ES-I3 (cell line): ENCODE measurements around the gene CDH23.

Experiments used
- H3K36me3 ChIP-seq: 2 replicates; pipeline ENCODE4 v1.6.1; 2013; ENCODE audit warnings: mild to moderate bottlenecking, low read length, control low read depth, moderate library complexity; ENCODE audit not compliant: insufficient read depth
- H3K4me1 ChIP-seq: 2 replicates; pipeline ENCODE4 v1.6.1; 2013; ENCODE audit warnings: mild to moderate bottlenecking, control low read depth, low read length; ENCODE audit not compliant: insufficient read depth
- H3K9ac ChIP-seq: 2 replicates; pipeline ENCODE4 v1.6.1; 2013; ENCODE audit warnings: low read depth, mild to moderate bottlenecking, low read length, moderate library complexity
- H3K9me3 ChIP-seq: 2 replicates; pipeline ENCODE4 v1.6.1; 2013; ENCODE audit warnings: mild to moderate bottlenecking, low read length, moderate library complexity; ENCODE audit not compliant: control insufficient read depth, insufficient read depth

The CDH23 gene

GRCh38 chr10:71472912-71473311 lies 76.2 kb downstream of the CDH23 start:
- Histone ChIP-seq H3K4me1 (0 out of 2 replicates have a peak, but pooled peaks cover 4% of the 10 kb centered on the region), H3K9me3 (no peaks in the 10 kb centered on the region), H3K9ac (no peak overlapping the region), H3K36me3 (no peaks in the 10 kb centered on the region)

DNA sequence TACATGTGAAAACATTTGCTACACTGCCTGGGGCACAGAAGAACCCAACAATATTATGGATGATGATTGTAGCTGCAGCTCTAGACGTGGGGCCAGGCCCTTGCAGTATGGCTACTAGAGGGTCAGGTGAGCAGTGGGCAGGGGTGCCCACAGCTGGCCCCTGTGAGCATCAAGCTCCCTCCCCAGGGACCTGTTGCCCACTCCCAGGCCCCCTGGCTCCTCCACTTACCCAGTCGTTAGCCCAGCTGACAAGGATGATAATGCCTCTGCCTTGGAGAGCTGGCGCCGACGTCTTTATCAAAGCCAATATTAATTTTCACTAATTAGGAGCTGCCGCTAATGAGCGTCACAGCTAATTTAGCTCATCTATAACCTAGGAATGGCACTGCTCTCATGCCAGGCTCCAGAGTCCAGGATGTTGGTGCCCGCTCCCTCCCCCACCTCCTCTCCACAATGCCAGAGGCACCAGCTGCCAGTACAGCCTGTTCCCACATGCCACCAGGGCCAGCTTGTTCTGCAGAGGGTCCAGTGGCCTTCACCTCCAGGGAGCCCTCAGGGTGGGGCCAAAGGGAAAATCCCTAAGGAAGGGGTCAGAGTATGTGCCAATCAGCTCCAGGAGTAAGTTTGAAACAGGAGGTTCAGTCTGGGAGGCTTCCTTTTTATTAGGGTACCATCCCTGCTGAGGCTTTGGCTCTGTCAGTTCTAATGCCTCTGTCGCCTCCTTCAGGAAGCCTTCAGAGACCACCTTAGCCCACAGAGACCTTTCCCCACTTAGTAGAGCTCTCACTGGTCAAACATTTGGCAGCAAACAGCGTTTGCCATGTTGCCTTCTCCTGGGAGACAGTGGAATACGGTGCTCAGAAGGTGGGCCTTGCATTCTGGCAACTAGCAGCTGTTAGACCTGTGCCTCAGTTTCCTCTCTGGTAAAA lies 77.2 kb downstream of the CDH23 start:
- H3K9ac ChIP-seq: no peak overlapping the region
- 0 out of 2 replicates have a peak, but pooled peaks cover 4% of the 10 kb centered on the region for H3K4me1 ChIP-seq
- no peaks in the 10 kb centered on the region for H3K9me3 ChIP-seq
- no peaks in the 10 kb centered on the region for H3K36me3 ChIP-seq

DNA sequence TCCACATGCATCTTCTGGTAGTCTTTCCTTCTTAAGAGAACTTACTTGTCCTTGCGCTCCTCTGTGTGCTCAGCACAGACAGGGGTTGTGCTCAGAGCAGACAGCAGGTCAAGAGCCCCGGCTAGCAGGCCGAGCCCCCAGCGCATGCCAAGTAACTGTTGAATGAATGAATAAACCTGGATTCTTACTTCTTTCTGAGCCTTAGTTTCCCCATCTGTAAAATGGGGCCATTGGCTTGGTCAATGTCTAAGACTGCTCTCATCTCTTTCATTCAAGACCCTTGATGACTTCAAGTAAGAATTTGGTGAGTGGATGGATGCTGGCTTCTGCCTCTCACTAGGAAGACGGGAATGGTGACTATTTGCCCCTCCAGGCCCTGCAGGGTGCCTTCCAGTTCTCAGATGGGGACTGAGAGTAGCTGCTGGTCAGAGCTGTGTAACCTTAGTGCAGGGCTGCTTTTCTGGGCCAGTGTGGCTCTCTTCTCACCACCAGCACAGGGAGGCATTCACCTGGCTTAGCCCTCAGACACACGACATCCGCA lies 78.1 kb downstream of the CDH23 start:
- Histone ChIP-seq H3K9ac (no peak overlapping the region), H3K4me1 (0 out of 2 replicates have a peak, but pooled peaks cover 4% of the 10 kb centered on the region), H3K9me3 (no peaks in the 10 kb centered on the region), H3K36me3 (no peaks in the 10 kb centered on the region)

GRCh38 chr10:71475243-71475871 lies 78.6 kb downstream of the CDH23 start:
- Histone ChIP-seq H3K4me1 (0 out of 2 replicates have a peak, but pooled peaks cover 4% of the 10 kb centered on the region), H3K36me3 (no peaks in the 10 kb centered on the region), H3K9ac (no peak overlapping the region), H3K9me3 (no peaks in the 10 kb centered on the region)

DNA sequence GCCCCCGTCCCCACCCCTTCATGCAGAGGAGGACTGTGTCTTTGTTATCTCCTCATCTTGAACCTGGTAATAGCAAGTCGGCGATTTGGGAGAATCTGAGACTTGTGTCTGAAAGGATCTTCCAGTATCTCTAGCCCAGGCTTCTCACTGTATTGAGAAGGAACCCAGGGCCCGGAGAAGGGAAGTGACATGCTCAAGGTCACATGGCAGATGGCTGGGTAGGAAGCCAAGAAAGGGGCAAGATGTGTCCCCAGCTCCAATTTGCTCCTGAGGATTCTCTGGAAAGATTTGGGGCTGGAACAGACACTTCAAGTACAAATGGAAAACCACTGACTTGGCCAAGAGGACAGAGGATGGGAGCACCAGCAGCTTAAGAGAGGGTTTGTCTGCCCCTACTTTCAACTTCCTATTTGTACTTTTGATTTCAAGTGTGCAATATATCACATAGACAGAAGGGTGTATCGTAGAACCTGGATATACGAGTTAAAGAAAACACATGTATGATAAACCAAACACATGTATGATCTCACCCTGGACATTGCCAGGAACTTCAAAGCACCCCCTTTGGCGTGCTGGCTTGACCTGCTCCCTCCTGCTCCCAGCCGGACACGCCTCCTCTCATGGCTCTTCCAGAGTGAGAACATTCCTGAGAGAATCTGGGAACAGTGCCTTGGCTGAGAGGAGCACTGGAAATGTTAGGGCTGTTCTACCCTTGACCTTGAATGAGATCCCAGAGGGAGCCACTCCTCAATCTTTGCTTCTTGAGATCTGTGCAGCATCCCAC lies 79.7 kb downstream of the CDH23 start:
- Histone ChIP-seq H3K36me3 (no peaks in the 10 kb centered on the region), H3K4me1 (0 out of 2 replicates have a peak, but pooled peaks cover 4% of the 10 kb centered on the region), H3K9me3 (no peaks in the 10 kb centered on the region), H3K9ac (no peak overlapping the region)

DNA sequence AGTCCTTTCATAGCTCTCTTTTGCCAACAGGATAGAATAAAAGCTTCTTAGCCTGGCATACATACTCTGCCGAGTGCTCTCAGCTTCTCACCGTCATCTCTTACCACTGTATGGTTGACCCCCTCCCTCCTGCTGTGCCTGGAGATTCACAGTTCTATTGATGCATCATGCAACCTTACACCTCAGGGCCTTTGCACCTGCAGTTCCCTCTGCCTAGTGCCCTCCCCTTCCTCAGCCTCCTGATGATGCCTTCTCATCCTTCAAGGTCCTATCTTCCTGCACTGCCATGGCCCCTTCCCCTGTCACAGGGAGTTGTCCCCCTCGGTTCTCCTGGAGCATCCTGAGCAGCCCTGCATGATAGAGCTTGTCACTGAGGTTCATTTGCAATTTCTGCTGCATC lies 81.5 kb downstream of the CDH23 start:
- H3K36me3 ChIP-seq: no peaks in the 10 kb centered on the region
- H3K9ac ChIP-seq: no peak overlapping the region
- H3K9me3 ChIP-seq: no peaks in the 10 kb centered on the region
- 0 out of 2 replicates have a peak, but pooled peaks cover 4% of the 10 kb centered on the region for H3K4me1 ChIP-seq

DNA sequence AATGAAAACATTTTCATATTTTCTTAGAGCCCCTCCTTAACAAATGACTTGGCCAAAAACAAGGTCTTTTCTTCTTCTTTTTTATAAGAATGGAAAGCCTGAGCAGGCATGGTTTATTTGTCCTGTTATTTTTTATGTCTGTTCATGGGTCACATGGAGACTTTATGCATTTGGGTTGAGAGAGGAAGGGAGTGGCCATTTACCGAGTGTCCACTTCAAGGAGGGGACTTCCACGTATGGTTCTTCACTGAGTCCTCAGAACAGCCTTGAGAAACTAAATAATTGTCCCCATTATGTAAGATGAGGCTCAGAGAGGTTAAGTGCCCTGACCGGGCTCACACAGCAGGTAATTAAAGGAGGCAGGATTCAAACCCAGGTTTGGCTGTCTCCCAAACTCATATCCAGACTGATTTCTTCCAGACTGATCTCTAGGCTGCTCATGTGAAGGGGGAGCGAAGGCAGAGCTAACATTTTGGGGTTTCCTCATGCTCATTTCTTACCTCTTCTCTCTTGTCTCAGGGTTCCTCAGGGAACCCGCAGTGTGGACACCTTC lies 82.2 kb downstream of the CDH23 start:
- Histone ChIP-seq H3K9ac (no peak overlapping the region), H3K4me1 (0 out of 2 replicates have a peak, but pooled peaks cover 4% of the 10 kb centered on the region), H3K9me3 (no peaks in the 10 kb centered on the region), H3K36me3 (no peaks in the 10 kb centered on the region)

DNA sequence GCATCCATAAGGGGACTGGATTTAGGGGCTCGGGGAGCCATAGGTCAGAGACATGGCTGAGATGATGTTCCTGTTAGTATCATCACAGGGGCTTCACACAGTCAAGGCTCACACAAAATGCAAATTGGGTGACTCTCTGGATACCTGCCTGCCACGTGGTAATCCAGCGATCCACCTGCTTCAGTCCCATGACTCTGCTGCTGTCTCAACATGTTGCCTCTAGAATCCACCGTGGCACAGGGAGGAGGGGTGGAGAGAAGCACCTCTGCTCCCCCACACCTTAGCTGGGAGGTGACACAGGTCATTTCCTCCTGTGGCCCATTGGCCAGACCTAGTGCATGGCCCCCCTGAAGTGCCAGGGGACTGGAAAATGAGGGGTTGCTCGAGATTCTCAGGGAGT lies 83.1 kb downstream of the CDH23 start:
- 0 out of 2 replicates have a peak, but pooled peaks cover 4% of the 10 kb centered on the region for H3K4me1 ChIP-seq
- no peaks in the 10 kb centered on the region for H3K9me3 ChIP-seq
- no peaks in the 10 kb centered on the region for H3K36me3 ChIP-seq
- no peak overlapping the region for H3K9ac ChIP-seq

GRCh38 chr10:71480662-71481061 lies 83.9 kb downstream of the CDH23 start:
- Histone ChIP-seq H3K36me3 (no peaks in the 10 kb centered on the region), H3K4me1 (no peaks in the 10 kb centered on the region), H3K9me3 (no peaks in the 10 kb centered on the region), H3K9ac (no peak overlapping the region)

DNA sequence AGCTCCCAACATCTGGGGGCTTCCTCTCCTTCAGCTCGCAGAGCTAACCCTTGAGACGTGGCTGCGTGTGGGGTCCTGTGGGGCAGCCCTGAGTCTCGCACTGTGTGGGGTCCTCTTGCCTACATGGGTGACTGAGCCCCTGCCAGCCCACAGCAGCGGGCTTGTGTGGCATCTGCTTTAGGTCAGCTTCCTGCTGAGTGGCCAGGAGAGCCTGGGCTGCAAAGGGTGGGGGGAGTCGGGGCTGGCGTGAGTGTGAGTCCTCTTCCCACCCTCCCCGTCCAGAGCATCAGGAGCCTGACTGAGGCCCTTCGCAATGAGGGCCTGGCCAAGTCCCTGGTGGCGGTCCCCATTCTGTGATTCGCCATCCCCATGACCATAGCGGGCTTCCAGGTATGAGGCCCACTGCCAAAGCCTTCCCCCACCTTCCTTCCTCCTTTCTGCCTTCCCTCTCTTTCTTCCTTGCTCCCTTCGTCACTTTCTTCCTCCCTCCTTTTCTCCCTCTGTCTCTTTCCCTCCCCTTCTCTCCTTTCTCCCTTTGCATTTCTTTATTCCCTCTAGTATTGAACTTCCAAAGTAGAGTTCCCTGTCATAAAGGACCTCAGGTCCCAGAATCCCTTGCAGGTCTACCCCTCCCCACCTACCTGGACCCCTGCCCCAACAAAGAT lies 85.2 kb downstream of the CDH23 start:
- Histone ChIP-seq H3K36me3 (no peaks in the 10 kb centered on the region), H3K4me1 (no peaks in the 10 kb centered on the region), H3K9ac (no peak overlapping the region), H3K9me3 (no peaks in the 10 kb centered on the region)

DNA sequence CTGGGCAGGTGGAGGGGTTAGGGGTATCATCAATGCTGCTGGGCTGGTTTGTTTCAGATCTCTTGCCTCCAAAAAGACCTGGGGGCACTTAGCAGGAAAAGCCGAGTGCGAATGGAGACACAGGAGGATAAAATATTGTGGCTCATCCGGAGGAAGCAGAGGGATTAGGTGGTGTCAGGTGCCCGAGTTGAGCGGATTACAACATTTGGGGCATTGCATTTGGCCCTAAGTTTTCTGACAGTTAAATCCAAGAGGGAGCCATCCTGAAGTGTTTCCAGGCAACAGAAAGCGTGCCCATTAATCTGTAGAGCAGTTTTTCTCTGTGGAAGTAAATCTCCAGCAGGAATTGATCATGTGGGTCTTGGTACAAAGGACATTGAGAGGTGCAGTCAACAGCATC lies 85.9 kb downstream of the CDH23 start:
- no peaks in the 10 kb centered on the region for H3K4me1 ChIP-seq
- H3K9me3 ChIP-seq: no peaks in the 10 kb centered on the region
- H3K36me3 ChIP-seq: no peaks in the 10 kb centered on the region
- no peak overlapping the region for H3K9ac ChIP-seq

DNA sequence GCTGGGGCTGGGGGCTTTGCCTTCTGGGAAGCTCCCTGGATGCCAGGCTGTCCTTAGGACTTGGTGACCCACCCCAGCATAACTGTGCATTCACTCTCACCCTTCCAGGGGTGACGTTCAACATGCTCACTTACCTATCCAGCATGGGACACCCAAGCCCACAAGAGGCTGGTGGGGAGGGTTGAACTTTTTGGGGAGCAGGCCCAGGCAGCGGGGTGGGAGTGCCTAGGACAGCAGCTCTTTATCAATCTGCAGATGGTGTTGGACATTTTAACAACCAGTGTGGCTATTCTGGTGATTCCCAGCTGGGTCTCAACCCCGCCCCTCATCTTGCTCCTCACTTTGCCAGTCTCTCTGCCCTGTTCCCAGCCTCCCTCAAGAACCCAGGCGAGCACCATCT lies 86.4 kb downstream of the CDH23 start:
- Histone ChIP-seq H3K36me3 (no peaks in the 10 kb centered on the region), H3K9ac (no peak overlapping the region), H3K4me1 (no peaks in the 10 kb centered on the region), H3K9me3 (no peaks in the 10 kb centered on the region)

DNA sequence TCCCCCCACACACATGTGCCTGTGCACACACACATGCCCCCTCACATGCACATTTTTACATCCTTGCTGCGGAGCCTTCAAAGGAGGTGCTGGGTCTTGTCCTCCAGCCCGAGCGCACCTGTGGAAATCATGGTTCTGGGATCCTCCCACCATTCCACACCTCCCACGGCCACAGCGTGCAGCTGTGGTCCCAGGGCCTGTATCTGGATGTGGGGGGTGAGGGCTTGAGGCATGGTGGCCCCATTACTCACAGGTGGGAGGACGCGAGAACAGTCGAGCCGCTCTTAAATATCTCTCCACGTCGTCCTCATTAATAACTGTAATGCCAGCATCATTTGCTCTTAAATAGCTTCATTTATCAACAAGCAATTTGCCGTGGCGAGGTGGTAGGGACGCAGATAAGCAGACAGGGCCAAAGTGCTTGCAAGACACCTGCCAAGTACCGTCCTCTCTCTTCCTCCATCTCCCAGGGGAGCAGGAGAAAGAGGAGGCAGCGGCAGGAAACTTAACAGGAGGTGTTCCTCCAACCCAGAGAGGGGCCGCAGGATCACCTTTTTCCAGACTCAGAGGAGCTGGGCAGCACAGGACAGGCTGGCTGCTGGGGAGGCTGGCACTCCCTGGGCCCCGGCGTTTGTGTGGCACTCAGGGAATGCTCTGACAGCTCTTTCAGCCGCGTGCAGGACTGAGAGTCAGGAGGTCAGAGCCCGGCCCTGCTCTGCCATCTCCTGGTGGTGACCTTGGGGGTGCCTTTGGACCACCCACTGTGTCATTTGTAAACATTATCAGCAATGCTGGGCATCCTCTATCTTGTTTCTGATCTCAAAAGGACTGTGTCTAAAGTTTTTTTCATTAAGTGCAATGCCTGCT lies 87.4 kb downstream of the CDH23 start:
- H3K4me1 ChIP-seq: no peaks in the 10 kb centered on the region
- H3K36me3 ChIP-seq: no peaks in the 10 kb centered on the region
- H3K9me3 ChIP-seq: 0 out of 2 replicates have a peak, but pooled peaks cover 2% of the 10 kb centered on the region
- no peak overlapping the region for H3K9ac ChIP-seq
